Mesenchymal stem cell (in vitro differentiated cells and primary cell): ENCODE data around the gene GOLGA8K. TPM values are rescaled to one million over a fixed set of nuclear protein-coding genes. Genes with fewer than 3 reads are reported as not detected.
"Not testable (repeated sequence)": the region's sequence is repeated elsewhere in the genome, so short reads cannot be mapped to it uniquely, and the experiment has no call there.

ENCODE experiments used
- DNase-seq: peaks from one replicate; pipeline ENCODE4 v3.0.0-alpha.2; 2013
- H2AFZ ChIP-seq: one replicate; pipeline ENCODE4 v1.6.1; 2013; ENCODE audit warnings: low read depth, mild to moderate bottlenecking, control low read depth, inconsistent platforms, low read length, moderate library complexity
- H2AK5ac ChIP-seq: 2 replicates; pipeline ENCODE4 v1.6.1; 2013; ENCODE audit warnings: low read length, moderate library complexity, mild to moderate bottlenecking, inconsistent platforms; ENCODE audit not compliant: severe bottlenecking
- H2BK120ac ChIP-seq: one replicate; pipeline ENCODE4 v1.6.1; 2013; ENCODE audit warnings: low read depth, mild to moderate bottlenecking, inconsistent platforms, low read length, moderate library complexity
- H2BK12ac ChIP-seq, 2 experiments: one replicate each; pipeline ENCODE4 v1.6.1; 2013; ENCODE audit warnings: inconsistent platforms in 2 of 2, low read length in 2 of 2, mild to moderate bottlenecking in 2 of 2, moderate library complexity in 2 of 2, control low read depth in 1 of 2
- H2BK15ac ChIP-seq: one replicate; pipeline ENCODE4 v1.6.1; 2013; ENCODE audit warnings: mild to moderate bottlenecking, low read depth, inconsistent platforms; ENCODE audit not compliant: poor library complexity, severe bottlenecking
- H2BK5ac ChIP-seq: 2 replicates; pipeline ENCODE4 v1.6.1; 2013; ENCODE audit warnings: low read depth, mild to moderate bottlenecking, low read length, control low read depth, inconsistent platforms; ENCODE audit not compliant: poor library complexity, severe bottlenecking
- H3K14ac ChIP-seq, 2 experiments: one replicate each; pipeline ENCODE4 v1.6.1; 2013; ENCODE audit warnings: inconsistent platforms in 2 of 2, low read length in 2 of 2, control low read depth in 1 of 2, mild to moderate bottlenecking in 1 of 2, moderate library complexity in 1 of 2
- H3K18ac ChIP-seq, 2 experiments: one replicate each; pipeline ENCODE4 v1.6.1; 2013; ENCODE audit warnings: inconsistent platforms in 2 of 2, low read length in 2 of 2, control low read depth in 1 of 2, low read depth in 1 of 2, mild to moderate bottlenecking in 1 of 2
- H3K23ac ChIP-seq, 2 experiments: one replicate each; pipeline ENCODE4 v1.6.1; 2013; ENCODE audit warnings: inconsistent platforms in 2 of 2, low read length in 2 of 2, mild to moderate bottlenecking in 2 of 2, moderate library complexity in 2 of 2, control low read depth in 1 of 2
- H3K27ac ChIP-seq: 2 replicates; pipeline ENCODE4 v1.5.1; 2013; ENCODE audit warnings: mild to moderate bottlenecking, moderate library complexity, low read length, control low read depth, inconsistent platforms; ENCODE audit not compliant: poor library complexity, severe bottlenecking
- H3K27me3 ChIP-seq, 2 experiments: 2 replicates each; pipeline versions ENCODE4 v1.6.1 to v1.7.0; 2013; ENCODE audit warnings: low read length in 2 of 2, mild to moderate bottlenecking in 2 of 2, moderate library complexity in 2 of 2, control low read depth in 1 of 2, inconsistent platforms in 1 of 2; ENCODE audit not compliant: control insufficient read depth in 1 of 2, insufficient read depth in 1 of 2
- H3K36me3 ChIP-seq, 2 experiments: 2 replicates each; pipeline versions ENCODE4 v1.6.1 to v1.7.0; 2013; ENCODE audit warnings: low read length in 2 of 2, control low read depth in 1 of 2, inconsistent platforms in 1 of 2, low read depth in 1 of 2, mild to moderate bottlenecking in 1 of 2; ENCODE audit not compliant: insufficient read depth in 2 of 2, control insufficient read depth in 1 of 2
- H3K4ac ChIP-seq, 2 experiments: one replicate each; pipeline ENCODE4 v1.6.1; 2013; ENCODE audit warnings: inconsistent platforms in 2 of 2, low read length in 2 of 2, mild to moderate bottlenecking in 2 of 2, moderate library complexity in 2 of 2, control low read depth in 1 of 2, low read depth in 1 of 2
- H3K4me1 ChIP-seq: 2 replicates; pipeline ENCODE4 v1.6.1; 2013; ENCODE audit warnings: low read depth, low read length, control low read depth; ENCODE audit not compliant: control insufficient read depth, insufficient read depth
- H3K4me2 ChIP-seq: 2 replicates; pipeline ENCODE4 v1.6.1; 2013; ENCODE audit warnings: low read length, mild to moderate bottlenecking, inconsistent platforms; ENCODE audit not compliant: poor library complexity, severe bottlenecking
- H3K4me3 ChIP-seq, 2 experiments: 2 replicates each; pipeline versions ENCODE4 v1.5.1 to v1.7.0; 2013; ENCODE audit warnings: low read length in 2 of 2, mild to moderate bottlenecking in 2 of 2, control low read depth in 1 of 2, low read depth in 1 of 2; ENCODE audit not compliant: insufficient read depth in 1 of 2
- H3K79me1 ChIP-seq: replicated peaks from 2 replicates; pipeline ENCODE4 v1.6.1; 2013; ENCODE audit warnings: mild to moderate bottlenecking, control low read depth, low read length, inconsistent platforms; ENCODE audit not compliant: poor library complexity, severe bottlenecking
- H3K9ac ChIP-seq: 2 replicates; pipeline ENCODE4 v1.7.0; 2013; ENCODE audit warnings: mild to moderate bottlenecking, low read length, moderate library complexity
- H3K9me3 ChIP-seq: 2 replicates; pipeline ENCODE4 v1.7.0; 2013; ENCODE audit warnings: mild to moderate bottlenecking, low read length; ENCODE audit not compliant: control insufficient read depth
- H4K8ac ChIP-seq: one replicate; pipeline ENCODE4 v1.6.1; 2013; ENCODE audit warnings: inconsistent platforms, mild to moderate bottlenecking, low read length, moderate library complexity
- H4K91ac ChIP-seq: one replicate; pipeline ENCODE4 v1.6.1; 2013; ENCODE audit warnings: mild to moderate bottlenecking, low read length, inconsistent platforms
- WGBS: methylation state at CpG from one replicate; pipeline ENCODE4 v1.1.7; 2013; ENCODE audit warnings: mixed read lengths; 5-methylcytosine and 5-hydroxymethylcytosine counted together
- polyA plus RNA-seq, 2 experiments: library from polyadenylated mRNA; stranded (reverse); fragments of 200-250 nt; gene quantifications; one replicate each; pipeline ENCODE4 v1.2.3, GENCODE V29; 2013

The GOLGA8K gene
- 0.15 TPM for polyA plus RNA-seq (2013, experiment 1 of 2)
- polyA plus RNA-seq (2013, experiment 2 of 2), result 0.10 TPM

- H3K79me1 ChIP-seq, DNase-seq, H3K4me3 ChIP-seq, H3K4me2 ChIP-seq, H3K23ac ChIP-seq, H3K4ac ChIP-seq, H3K9ac ChIP-seq, H2AFZ ChIP-seq, H3K18ac ChIP-seq, H3K27me3 ChIP-seq, H3K36me3 ChIP-seq, H3K9me3 ChIP-seq, H3K27ac ChIP-seq, H2BK120ac ChIP-seq, H3K4me1 ChIP-seq, H2BK12ac ChIP-seq, H4K91ac ChIP-seq, H2AK5ac ChIP-seq, H3K14ac ChIP-seq, H4K8ac ChIP-seq, H2BK15ac ChIP-seq, H2BK5ac ChIP-seq: not testable (repeated sequence)
- WGBS, result no CpG with 5 or more reads among the region's 8 CpGs
Observed at GRCh38 chr15:32403192-32403591, at the start of gene GOLGA8K. Gene GOLGA8K (minus strand): TSS chr15:32403292. CDS start chr15:32403194, 98 bp downstream.

GRCh38 chr15:32440445-32440977 lies 37.4 kb upstream of the GOLGA8K start:
- H2AFZ ChIP-seq, H3K27ac ChIP-seq, H4K8ac ChIP-seq, H3K4me2 ChIP-seq, H3K23ac ChIP-seq, H3K9ac ChIP-seq, H3K9me3 ChIP-seq, H3K79me1 ChIP-seq, H2BK5ac ChIP-seq, H3K14ac ChIP-seq, H2BK12ac ChIP-seq, H3K18ac ChIP-seq, H3K4me3 ChIP-seq, DNase-seq, H2BK15ac ChIP-seq, H4K91ac ChIP-seq, H3K4ac ChIP-seq, H3K27me3 ChIP-seq, H3K36me3 ChIP-seq, H2BK120ac ChIP-seq, H2AK5ac ChIP-seq, H3K4me1 ChIP-seq: not testable (repeated sequence)
- no CpG with 5 or more reads among the region's 12 CpGs for WGBS

GRCh38 chr15:32434102-32434963 lies 31.2 kb upstream of the GOLGA8K start:
- H3K18ac ChIP-seq, H3K79me1 ChIP-seq, H2BK15ac ChIP-seq, H3K4me2 ChIP-seq, H3K4me1 ChIP-seq, H4K8ac ChIP-seq, H3K27me3 ChIP-seq, H2AFZ ChIP-seq, H3K36me3 ChIP-seq, H3K4ac ChIP-seq, H3K9ac ChIP-seq, H3K27ac ChIP-seq, H3K23ac ChIP-seq, DNase-seq, H2BK5ac ChIP-seq, H4K91ac ChIP-seq, H2BK12ac ChIP-seq, H2AK5ac ChIP-seq, H2BK120ac ChIP-seq, H3K14ac ChIP-seq, H3K9me3 ChIP-seq, H3K4me3 ChIP-seq: not testable (repeated sequence)
- WGBS, result no CpG with 5 or more reads among the region's 73 CpGs

GRCh38 chr15:32427635-32428034 lies 24.5 kb upstream of the GOLGA8K start:
- H3K27ac ChIP-seq, H3K4ac ChIP-seq, H2BK15ac ChIP-seq, H4K91ac ChIP-seq, DNase-seq, H3K36me3 ChIP-seq, H3K9me3 ChIP-seq, H4K8ac ChIP-seq, H3K23ac ChIP-seq, H3K79me1 ChIP-seq, H2AK5ac ChIP-seq, H3K4me3 ChIP-seq, H3K9ac ChIP-seq, H3K27me3 ChIP-seq, H2BK12ac ChIP-seq, H2BK5ac ChIP-seq, H3K18ac ChIP-seq, H3K4me2 ChIP-seq, H3K14ac ChIP-seq, H3K4me1 ChIP-seq, H2BK120ac ChIP-seq, H2AFZ ChIP-seq: not testable (repeated sequence)
- no CpG with 5 or more reads among the region's 4 CpGs for WGBS
